Measurements from ENCODE around the gene PLA2G12A. TPM values are rescaled to one million over a fixed set of nuclear protein-coding genes. Genes with fewer than 3 reads are reported as not detected.

PLA2G12A gene
- total and polyA plus RNA-seq, 9 of the 15 experiments (the other 6 are each of a cell fraction or from before 2014, with no cell fraction given): 24.2 to 226 (median 80.5) TPM

GRCh38 chr4:109764376-109764775, 34.5 kb upstream of the PLA2G12A start (continued):
- no peak for TF ChIP-seq MCM3 (IDR thresholded peaks at IDR 0.05)
- TF ChIP-seq JUND (IDR thresholded peaks at IDR 0.05; ENCODE audit: borderline replicate concordance, low read depth, low read length): no peak
- TF ChIP-seq JUND (tag; IDR thresholded peaks at IDR 0.05; ENCODE audit: borderline replicate concordance, low read depth, low read length): peak; percentile 23; the same call in 1 of the 3 replicates
- TF ChIP-seq SOX6 (IDR thresholded peaks at IDR 0.05): peak; percentile 53
- TF ChIP-seq FOXK2 (conservative IDR thresholded peaks at IDR 0.05 in 1 of 2, IDR thresholded peaks at IDR 0.05 in 1 of 2; ENCODE audit: low read depth in 2 of 2): 0 out of 4 replicates have a peak, but pooled peaks of 1 of the 2 experiments have one; percentile 32
- TF ChIP-seq ZNF583 (CRISPR knock-in tag; IDR thresholded peaks at IDR 0.05): 0 out of 2 replicates have a peak, but pooled peaks have one; percentile 30
- TF ChIP-seq FOXA3 (CRISPR knock-in tag; conservative IDR thresholded peaks at IDR 0.05 in 1 of 2, IDR thresholded peaks at IDR 0.05 in 1 of 2): peak; percentile 30 to 41; a peak in 1 of 4 replicates
- 0 out of 4 replicates have a peak, but pooled peaks of 1 of the 2 experiments have one; percentile 16 for TF ChIP-seq MAZ (CRISPR knock-in tag; conservative IDR thresholded peaks at IDR 0.05 in 1 of 2, IDR thresholded peaks at IDR 0.05 in 1 of 2)
- no peak for TF ChIP-seq MAX (CRISPR knock-in tag; IDR thresholded peaks at IDR 0.05)
- TF ChIP-seq ASH1L (IDR thresholded peaks at IDR 0.05; ENCODE audit: borderline replicate concordance, low read depth, partially characterized antibody): peak; percentile 15
- TF ChIP-seq, protein P1, sequence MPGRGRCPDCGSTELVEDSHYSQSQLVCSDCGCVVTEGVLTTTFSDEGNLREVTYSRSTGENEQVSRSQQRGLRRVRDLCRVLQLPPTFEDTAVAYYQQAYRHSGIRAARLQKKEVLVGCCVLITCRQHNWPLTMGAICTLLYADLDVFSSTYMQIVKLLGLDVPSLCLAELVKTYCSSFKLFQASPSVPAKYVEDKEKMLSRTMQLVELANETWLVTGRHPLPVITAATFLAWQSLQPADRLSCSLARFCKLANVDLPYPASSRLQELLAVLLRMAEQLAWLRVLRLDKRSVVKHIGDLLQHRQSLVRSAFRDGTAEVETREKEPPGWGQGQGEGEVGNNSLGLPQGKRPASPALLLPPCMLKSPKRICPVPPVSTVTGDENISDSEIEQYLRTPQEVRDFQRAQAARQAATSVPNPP (IDR thresholded peaks at IDR 0.05; ENCODE audit: borderline replicate concordance, insufficient read depth, insufficient read length): no peak
- no peak for TF ChIP-seq NR4A1 (CRISPR knock-in tag; IDR thresholded peaks at IDR 0.05)
- peak; percentile 76; the same call in 1 of the 2 replicates for TF ChIP-seq NR4A1 (tag; IDR thresholded peaks at IDR 0.05)
- TF ChIP-seq EHMT2 (IDR thresholded peaks at IDR 0.05): peak; percentile 51
- TF ChIP-seq ZNF592 (IDR thresholded peaks at IDR 0.05): peak; percentile 93
- peak; percentile 50; the same call in 1 of the 2 replicates for TF ChIP-seq CREB3L1 (IDR thresholded peaks at IDR 0.05; ENCODE audit: borderline replicate concordance, low read depth)
- TF ChIP-seq SMAD4 (CRISPR knock-in tag; conservative IDR thresholded peaks at IDR 0.05): peak; percentile 49; the same call in 1 of the 2 replicates
- no peak for TF ChIP-seq SMC3 (conservative IDR thresholded peaks at IDR 0.05; ENCODE audit: insufficient read depth, low read depth, low read length)

Data from K562 (cell line).